ENCODE measurements around the gene SUGCT. TPM values are rescaled to one million over a fixed set of nuclear protein-coding genes. Genes with fewer than 3 reads are reported as not detected.

Gene SUGCT
- total and polyA plus RNA-seq, 9 of the 15 experiments (the other 6 are each of a cell fraction or from before 2014, with no cell fraction given) = 0.58 to 2.5 (median 1.4) TPM

GRCh38 chr7:40489844-40490602 is 355.2 kb downstream of the SUGCT start:
- intact Hi-C loops (cut with micrococcal nuclease) (no loop called here), in situ Hi-C loops (cut with MboI) (no loop called here)
- no peaks in the 10 kb centered on the region for H3K79me2 ChIP-seq (ENCODE audit: control insufficient read depth, insufficient read depth, low read length)
- H4K20me1 ChIP-seq (replicated peaks; ENCODE audit: control insufficient read depth, insufficient read depth, low read length) = no peaks in the 10 kb centered on the region
- H3K27me3 ChIP-seq (ENCODE audit: control insufficient read depth in 2 of 2, insufficient read depth in 2 of 2, low read length in 2 of 2) = no peaks in the 10 kb centered on the region
- POLR2A ChIA-PET = interaction anchor here (0.6 kb wide), 1 partner anchor 286 kb away, joined by 4 read pairs; no protein-coding TSS in a partner anchor
- CTCF ChIA-PET (ENCODE audit: low intra/inter-chr PET ratio) = no interaction called here
- H3K27ac ChIP-seq (ENCODE audit: extremely low read depth, low read depth, low read length) = no peak overlapping the region
- 0% methylated on average over 2 of the region's 2 CpGs for WGBS (ENCODE audit: insufficient coverage, low coverage, missing lambda C conversion rate)
- no peak overlapping the region for H3K4me2 ChIP-seq (ENCODE audit: insufficient read depth, low read length)
- H3K9ac ChIP-seq (ENCODE audit: insufficient read depth in 1 of 2, low read depth in 2 of 2, low read length in 2 of 2) = no peak overlapping the region
- ATAC-seq (no peak), DNase-seq (ENCODE audit: extremely low read depth in 1 of 4, low spot score in 3 of 4) (no peak), FAIRE-seq (no peak)
- no peak overlapping the region for H3K4me3 ChIP-seq
- no TSS peak for BruUV-seq (replicated peaks)
- no peaks in the 10 kb centered on the region for H3K9me1 ChIP-seq (ENCODE audit: control insufficient read depth, insufficient read depth, low read length)
- no peak overlapping the region for H2AFZ ChIP-seq (ENCODE audit: low read depth, low read length)
- H3K9me3 ChIP-seq (replicated peaks; ENCODE audit: control insufficient read depth, insufficient read depth, low read depth, low read length) = no peaks in the 10 kb centered on the region
- H3K36me3 ChIP-seq (ENCODE audit: control insufficient read depth, insufficient read depth, low read length) = no peaks in the 10 kb centered on the region
- no peaks in the 10 kb centered on the region for H3K4me1 ChIP-seq (replicated peaks in 1 of 2; ENCODE audit: control insufficient read depth in 2 of 2, insufficient read depth in 2 of 2, low read length in 2 of 2)
- TF ChIP-seq RFX5 (IDR thresholded peaks at IDR 0.05; ENCODE audit: low read depth, low read length) = no peak
- TF ChIP-seq RAD21 (CRISPR knock-in tag; conservative IDR thresholded peaks at IDR 0.05 in 1 of 2, IDR thresholded peaks at IDR 0.05 in 1 of 2) = peak; percentile 14 to 22; a peak in 1 of 4 replicates
- no peak for TF ChIP-seq ZNF76 (CRISPR knock-in tag; IDR thresholded peaks at IDR 0.05; ENCODE audit: borderline replicate concordance)
- TF ChIP-seq SMAD3 (CRISPR knock-in tag; conservative IDR thresholded peaks at IDR 0.05) = no peak
- no peak for TF ChIP-seq FOXJ2 (tag; IDR thresholded peaks at IDR 0.05)
- TF ChIP-seq ZNF311 (CRISPR knock-in tag; IDR thresholded peaks at IDR 0.05) = no peak
- TF ChIP-seq NFATC3 (IDR thresholded peaks at IDR 0.05) = no peak
- no peak for TF ChIP-seq MLLT1 (IDR thresholded peaks at IDR 0.05)
- TF ChIP-seq ZNF780A (CRISPR knock-in tag; IDR thresholded peaks at IDR 0.05) = no peak

Measured in K562 (cell line).